ENCODE results near the gene NTF4. TPM values are rescaled to one million over a fixed set of nuclear protein-coding genes. Genes with fewer than 3 reads are reported as not detected.
"Not testable (repeated sequence)": the region's sequence is repeated elsewhere in the genome, so short reads cannot be mapped to it uniquely, and the experiment has no call there.

NTF4 gene
- total RNA-seq, 1 donor from 2014 or later = not detected

DNA sequence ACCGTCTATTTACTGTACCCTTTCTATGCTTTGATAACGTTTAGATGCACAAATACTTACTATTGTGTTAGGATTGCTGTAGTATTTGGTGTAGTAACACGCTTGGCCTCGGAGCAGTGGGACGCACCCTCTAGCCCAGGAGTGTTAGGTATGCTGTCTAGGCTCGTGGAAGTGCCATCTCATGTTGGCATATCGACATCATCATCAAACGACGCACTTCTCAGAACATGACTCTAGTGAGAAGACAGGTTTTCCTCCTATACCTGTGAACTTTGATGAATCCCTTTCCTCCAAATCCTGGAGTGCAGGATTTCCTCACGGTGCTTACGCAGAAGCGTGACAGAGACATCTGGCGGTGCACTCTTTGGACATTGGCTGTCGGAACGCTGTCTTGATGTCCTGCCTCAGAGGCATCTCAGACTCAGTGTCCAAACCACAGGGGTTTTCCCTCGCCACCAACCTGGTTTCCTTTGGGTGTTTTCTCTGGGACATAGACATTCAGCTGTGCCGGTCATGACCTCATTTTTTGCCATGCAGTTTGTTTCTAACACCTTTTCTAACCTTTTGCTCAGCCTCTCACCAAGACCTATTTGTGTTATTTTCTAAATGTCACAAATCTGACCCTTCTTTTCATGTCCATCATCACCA lies 26.9 kb upstream of the NTF4 start:
- no peak for DNase-seq (ENCODE audit: extremely low read depth, low read depth, low spot score)

DNA sequence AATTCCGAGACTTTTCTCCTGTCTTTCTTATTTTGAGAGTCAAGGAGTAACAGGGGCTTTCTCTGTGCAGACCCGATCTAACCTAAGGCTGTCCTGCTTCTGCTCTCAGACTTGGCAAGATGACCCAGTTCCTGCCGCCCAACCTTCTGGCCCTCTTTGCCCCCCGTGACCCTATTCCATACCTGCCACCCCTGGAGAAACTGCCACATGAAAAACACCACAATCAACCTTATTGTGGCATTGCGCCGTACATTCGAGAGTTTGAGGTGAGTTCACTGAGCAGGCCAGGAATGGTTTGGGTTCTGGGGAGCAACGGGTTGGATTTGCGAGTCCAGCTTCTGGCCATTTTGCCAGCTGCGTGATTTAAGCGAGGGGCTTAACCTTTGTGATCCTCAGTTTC lies 21.7 kb upstream of the NTF4 start:
- DNase-seq (ENCODE audit: extremely low read depth, low read depth, low spot score) = no peak

DNA sequence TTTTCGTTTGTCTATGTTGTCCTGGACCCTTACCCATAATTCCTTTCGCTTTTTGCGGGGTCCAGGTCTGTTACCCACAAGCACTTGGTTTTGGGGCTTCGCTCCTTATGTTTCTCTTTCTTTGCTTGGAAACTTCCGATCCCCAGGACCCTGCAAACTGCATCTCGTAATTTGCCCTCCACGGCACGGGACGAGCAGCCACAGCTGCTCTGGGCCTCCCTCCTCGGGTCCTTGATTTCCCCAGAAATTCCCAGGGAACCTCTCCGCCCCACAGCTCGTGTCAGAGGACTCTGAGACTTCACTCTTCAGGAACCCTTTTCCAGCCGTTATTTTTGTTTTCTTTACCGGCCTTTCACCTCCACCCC lies 21.2 kb upstream of the NTF4 start:
- no peak for DNase-seq (ENCODE audit: extremely low read depth, low read depth, low spot score)

DNA sequence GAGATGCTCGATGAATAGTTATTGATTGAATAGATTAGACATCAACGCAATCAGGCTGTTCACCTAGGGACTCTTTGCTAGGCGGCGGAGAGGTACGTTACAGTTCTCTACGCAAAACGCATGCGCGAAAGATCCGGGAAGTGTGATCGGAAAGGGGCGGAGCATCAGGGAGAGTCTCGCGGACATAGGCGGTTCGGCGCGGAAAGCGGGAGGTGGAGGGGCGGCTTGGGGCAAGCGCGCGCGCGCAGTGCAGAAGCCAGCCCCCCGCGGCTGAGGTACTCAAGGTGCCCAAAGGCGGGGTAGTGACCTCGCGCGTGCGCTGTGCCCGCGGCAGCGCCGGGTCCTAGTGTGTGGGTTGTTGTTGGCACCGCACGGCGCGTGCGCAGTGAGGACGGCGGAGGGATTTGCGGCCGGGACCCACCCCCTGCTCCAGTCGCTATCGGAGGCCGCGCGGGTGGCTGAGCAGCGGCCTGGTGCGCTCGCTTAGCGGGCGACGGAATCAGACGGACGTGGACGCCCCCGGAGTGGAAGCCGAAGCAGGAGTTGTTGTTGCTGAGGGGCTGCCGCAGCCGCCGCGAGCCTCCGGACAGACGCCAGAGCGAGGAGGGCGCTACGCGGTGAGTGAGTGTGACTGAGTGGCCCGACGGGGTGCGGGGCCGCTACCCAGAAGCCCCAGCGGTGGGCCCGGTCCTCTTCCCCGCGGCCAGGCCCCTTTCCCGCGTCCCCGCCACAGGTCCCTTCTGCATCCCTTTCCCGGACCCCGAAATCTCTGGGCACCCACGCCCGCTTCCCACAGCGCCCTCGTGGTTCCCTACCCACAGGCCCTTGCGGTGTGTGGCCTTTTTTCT lies 20.6 kb upstream of the NTF4 start, which contains the start of gene SNRNP70:
TSS of gene SNRNP70 (plus strand) at position 432 of the 848 bp plus-strand sequence. CDS start 964 bp downstream, outside the sequence.
- DNase-seq (ENCODE audit: extremely low read depth, low read depth, low spot score) = peak; percentile 96

DNA sequence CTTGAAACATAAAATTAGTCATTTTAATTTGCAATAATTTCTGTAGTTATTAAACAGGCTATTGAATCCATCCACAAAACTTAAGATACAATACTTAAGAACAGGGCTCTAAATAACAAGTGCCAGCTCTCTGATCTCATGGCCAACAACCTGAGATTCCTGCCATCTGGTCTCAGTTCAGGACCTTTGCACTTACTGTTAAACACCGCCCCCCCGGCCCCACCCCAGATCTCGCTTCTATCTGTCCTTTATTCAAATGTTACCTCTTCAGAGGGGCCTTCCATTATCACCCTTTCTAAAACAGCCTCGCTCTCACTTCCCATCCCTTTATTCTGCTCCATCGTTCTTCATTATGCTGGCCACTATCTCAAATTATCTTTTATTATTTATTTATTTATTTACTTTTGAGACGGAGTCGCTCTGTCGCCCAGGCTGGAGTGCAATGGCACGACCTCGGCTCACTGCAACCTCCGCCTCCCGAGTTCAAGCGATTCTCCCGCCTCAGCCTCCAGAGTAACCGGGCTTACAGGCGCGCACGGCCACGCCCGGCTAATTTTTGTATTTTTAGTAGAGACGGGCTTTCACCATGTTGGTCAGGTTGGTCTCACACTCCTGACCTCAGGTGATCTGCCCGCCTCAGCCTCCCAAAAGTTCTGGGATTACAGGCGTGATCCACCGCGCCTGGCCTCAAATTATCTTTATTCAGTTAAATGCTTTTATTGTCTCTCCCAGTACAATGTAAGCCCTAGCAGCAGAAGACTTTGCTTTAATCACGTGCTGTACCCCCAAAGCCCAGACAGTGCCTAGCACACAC lies 19.8 kb upstream of the NTF4 start:
- no peak for DNase-seq (ENCODE audit: extremely low read depth, low read depth, low spot score)

DNA sequence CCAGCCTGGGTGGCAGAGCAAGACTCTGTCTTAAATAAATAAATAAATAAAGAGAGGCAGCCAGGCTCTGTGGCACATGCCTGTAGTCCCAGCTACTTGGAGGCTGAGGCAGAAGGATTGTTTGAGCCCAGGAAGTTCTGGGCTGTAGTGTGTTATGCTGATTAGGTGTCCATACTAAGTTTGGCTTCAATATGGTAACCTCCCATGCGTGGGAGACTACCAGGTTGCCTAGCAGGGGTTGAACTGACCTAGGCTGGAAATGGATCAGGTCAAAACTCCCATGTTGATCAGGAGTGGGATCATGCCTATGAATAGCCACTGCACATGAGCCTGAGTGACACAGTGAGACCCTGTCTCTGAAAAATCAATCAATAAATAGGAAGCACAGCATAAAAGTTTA lies 16.7 kb upstream of the NTF4 start:
- no peak for DNase-seq (ENCODE audit: extremely low read depth, low read depth, low spot score)

DNA sequence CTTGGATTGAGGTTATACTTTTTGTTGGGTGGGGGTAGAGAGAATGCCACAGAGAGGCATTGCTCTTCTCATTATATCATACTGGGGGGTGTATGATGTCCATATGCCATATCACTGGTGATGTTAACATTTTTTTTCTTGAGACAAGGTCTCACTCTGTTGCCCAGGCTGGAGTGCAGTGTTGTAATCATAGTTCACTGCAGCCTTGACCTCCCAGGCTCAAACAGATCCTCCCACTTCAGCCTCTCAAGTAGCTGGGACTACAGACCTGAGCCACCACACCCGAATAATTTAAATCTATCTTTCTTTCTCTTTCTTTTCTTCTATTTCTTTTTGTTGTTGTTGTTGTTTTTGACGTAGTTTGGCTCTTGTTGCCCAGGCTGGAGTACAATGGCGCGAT lies 15.8 kb upstream of the NTF4 start:
- no peak for DNase-seq (ENCODE audit: extremely low read depth, low read depth, low spot score)

DNA sequence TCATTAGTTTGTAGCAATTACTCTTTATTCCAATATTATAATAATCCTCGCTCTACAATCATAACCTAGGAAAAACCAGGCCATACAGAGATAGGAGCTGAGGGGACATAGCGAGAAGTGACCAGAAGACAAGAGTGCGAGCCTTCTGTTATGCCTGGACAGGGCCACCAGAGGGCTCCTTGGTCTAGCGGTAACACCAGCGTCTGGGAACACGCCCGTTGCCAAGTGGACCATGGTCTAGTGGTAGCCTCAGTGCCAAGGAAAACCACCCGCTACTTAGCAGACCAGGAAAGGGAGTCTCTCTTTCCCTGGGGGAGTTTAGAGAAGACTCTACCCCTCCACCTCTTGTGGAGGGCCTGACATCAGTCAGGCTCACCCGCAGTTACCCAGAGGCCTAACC lies 10.3 kb upstream of the NTF4 start:
- not testable (repeated sequence) for DNase-seq (ENCODE audit: extremely low read depth, low read depth, low spot score)

DNA sequence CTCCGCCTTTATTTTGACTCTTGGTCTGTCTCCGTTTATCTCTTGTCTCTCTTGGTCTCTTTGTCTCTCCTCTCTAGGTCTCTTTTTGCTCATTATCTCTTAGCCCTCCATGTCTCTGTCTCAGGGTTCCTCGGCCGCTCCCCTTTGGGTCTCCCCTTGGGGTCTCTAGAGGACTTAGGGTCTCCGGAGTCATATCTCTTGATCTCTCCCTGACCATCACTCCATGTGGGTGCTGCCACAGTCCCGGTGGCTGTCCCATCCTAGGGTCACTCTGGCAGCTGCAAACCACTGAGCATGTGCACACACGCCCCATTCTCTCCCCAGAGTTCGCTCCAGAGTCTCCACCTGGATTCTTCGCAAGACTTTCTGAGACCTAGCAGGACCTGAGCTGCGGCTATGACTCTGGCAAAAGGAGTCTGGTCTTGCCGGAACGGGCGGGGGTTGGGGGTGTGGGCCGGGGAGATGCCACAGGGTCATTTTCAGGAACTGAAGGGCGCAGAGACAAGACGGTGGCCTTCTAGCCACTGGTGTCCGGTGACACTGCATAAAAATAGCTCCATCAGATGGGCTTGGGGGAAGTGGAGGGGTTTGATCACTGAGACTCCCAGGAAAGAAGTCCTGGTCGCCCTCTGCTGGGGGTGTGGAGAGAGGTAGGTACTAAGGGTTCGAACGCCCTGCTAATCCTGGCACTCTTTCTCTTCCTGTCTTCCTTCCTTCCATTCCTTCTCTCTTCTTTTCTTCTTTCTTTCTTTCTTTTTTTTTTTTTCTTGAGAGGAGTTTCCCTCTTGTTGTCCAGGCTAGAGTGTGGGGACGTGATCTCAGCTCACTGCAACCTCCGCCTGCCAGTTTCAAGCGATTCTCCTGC lies 9.1 kb upstream of the NTF4 start:
- DNase-seq (ENCODE audit: extremely low read depth, low read depth, low spot score) = no peak

DNA sequence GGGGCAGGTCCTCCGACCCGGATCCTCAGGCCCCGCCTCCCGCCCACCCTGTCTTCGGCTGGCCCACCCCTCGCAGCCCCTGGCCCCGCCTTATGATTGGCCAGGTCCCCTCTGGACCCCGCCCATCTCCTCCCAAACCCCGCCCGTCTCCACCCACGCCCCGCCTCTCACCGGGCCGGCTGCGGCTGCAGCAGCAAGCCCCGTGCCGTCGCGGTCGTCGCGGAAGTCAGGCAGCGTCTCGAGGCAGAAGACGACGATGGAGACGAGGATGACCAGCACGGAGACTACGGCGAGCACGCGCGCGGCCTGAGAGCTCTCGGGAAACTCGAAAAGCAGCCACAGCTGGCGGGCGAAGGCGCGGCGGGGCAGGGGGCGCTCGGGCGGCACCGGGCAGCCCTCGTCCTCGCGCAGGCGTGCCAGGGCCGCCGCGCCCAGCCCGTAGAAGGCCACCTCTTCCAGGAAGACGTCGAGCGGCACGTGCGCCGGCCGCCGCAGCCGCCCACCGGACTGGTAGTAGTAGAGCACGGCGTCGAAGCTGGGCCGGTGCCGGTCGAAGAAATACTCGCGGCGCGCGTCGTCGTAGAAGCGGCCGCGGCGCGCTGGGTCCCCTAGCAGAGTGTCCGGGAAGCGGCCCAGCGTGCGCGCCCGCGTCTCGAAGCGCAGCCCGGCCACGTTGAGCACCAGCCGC lies 7.4 kb upstream of the NTF4 start:
- no peak for DNase-seq (ENCODE audit: extremely low read depth, low read depth, low spot score)

DNA sequence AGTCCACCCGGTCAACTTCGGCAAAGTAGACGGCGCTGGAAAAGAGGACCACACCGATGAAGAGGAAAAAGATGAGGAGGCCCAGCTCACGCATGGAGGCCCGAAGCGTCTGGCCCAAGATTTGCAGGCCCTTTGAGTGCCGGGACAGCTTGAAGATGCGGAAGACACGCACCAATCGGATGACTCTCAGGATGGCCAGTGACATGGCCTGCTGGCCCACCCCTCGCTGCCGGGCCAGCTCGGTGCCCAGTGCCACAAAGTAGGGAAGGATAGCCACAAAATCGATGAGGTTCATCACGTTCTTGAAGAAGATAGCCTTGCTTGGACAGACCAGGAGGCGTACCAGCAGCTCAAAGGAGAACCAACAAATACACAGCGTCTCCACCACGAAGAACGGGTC lies 5.8 kb upstream of the NTF4 start:
- no peak for DNase-seq (ENCODE audit: extremely low read depth, low read depth, low spot score)

DNA sequence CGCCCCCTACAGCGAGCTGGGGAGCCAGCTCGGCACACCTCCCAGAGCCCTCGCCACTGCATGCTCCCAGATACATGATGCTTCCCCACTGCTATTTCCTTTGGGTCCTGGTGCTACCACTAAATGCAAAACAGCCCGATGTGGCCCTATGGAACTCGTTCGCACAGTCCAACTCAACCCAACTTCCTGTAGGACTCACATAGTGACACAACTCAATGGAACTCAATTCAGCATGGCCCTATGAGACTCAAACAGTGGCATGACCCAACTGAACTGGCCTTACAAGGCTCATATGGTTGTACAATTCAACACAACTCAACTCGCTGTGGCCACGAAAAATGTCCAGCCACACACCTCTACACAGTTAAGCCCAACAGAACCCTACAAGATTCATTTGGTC lies 4.4 kb upstream of the NTF4 start:
- DNase-seq (ENCODE audit: extremely low read depth, low read depth, low spot score) = no peak

DNA sequence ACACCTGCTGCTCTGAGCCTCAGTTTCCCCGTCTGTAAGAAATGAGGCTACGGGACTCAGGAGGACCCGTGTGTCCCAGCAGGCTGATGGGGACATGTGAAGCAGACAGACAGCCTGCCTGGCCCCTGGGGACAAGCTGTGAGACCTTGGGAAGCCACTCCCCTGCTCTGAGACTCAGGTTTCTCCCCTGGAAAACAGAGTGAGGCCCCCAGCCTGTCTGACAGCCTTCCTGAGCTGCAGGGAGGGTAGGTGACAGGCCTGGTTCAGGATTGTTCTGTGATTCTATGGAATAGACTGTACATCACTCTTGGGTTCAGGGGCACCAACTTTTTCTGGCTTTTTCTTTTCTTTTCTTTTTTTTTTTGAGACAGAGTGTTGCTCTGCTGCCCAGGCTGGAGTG lies 2.9 kb upstream of the NTF4 start:
- no peak for DNase-seq (ENCODE audit: extremely low read depth, low read depth, low spot score)

DNA sequence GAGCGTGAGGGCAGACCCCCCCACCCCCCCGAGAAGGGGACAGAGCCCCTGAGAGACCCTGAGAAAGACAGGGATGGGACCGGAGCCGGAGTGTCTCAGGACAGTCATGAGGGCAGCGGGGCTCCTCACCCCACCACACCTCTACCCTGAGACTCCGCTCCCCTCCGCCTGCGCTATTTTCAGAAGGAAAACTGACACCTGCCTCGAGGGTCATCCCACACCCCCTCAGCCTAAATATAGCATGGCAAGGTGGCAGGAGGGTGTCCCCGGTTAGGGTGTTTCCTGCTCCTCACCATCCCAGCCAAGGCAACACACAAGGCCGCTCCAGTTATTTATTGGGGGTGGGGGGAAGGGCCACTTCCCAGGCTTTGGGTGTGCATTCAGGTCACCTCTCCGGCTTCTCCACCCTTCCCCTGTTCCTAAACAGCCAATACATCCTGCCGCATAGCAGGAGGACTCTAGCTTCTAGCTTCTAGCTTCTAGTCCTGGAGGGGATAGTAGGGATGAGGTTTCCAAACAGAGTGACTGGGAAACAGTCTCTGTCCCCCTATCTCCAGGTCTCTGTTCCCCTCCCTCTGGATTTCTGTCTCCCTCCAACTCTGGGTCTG lies 1.4 kb upstream of the NTF4 start:
- DNase-seq (ENCODE audit: extremely low read depth, low read depth, low spot score) = no peak

DNA sequence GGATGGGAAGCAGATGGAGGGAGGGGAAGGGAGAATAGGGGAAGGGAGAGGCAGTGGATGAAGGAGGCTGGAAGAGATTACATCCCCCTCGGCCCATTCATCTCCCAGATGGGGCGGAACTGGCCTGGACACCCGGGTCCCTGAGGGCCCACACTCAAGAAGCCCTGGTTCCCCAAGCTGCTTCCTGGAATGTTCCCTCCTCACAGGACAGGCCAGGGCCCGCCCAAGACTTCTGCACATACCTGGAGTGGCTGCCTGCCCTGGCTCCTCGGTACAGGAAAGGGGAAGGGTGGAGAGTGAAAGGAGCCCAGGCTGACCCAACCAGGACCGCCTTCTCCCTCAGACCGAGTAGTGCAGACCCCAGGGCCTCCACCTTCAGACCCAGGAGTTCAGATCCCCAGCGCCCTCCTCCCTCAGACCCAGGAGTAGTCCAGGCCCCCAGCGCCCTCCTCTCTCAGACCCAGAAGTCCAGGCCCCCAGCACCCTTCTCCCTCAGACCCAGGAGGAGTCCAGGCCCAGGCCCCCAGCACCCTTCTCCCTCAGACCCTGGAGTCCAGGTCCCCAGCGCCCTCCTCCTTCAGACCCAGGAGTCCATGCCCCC lies 489 bp downstream of the NTF4 start:
- DNase-seq (ENCODE audit: extremely low read depth, low read depth, low spot score) = no peak

DNA sequence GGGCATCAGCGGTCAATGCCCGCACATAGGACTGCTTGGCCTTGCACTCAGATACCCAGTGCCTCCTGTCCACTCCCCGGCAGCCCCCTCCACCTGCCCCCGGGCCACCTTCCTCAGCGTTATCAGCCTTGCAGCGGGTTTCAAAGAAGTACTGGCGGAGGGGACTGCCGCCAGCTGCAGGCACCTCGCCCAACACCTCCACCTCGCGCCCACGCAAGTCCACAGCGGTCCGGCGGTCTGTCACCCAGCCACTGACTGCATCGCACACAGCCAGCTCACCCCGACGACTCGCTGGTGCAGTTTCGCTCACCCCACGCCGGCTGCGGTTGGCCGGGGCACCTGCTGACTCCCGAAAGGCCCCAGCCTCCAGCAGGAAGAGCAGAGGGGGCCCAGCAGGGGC lies 3.2 kb downstream of the NTF4 start:
- no peak for DNase-seq (ENCODE audit: extremely low read depth, low read depth, low spot score)

DNA sequence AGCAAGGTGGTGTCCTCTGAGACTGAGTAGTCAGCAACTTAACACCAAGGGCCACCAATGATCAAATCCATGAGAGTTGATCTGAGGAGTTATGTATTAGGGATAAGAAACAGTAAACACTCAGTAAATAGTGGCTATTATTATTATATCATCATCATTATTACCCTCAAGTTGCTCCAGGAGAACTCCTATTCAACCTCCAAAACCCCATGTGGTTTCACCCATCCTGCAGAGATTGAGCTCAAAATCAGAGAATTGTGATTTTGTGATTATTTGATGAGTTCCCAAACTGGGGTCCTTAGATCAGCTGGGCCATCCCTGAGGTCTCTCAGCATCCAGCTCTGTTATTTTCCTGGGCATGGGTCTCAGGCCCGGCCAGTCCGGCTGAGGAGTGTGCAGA lies 3.6 kb downstream of the NTF4 start:
- no peak for DNase-seq (ENCODE audit: extremely low read depth, low read depth, low spot score)

DNA sequence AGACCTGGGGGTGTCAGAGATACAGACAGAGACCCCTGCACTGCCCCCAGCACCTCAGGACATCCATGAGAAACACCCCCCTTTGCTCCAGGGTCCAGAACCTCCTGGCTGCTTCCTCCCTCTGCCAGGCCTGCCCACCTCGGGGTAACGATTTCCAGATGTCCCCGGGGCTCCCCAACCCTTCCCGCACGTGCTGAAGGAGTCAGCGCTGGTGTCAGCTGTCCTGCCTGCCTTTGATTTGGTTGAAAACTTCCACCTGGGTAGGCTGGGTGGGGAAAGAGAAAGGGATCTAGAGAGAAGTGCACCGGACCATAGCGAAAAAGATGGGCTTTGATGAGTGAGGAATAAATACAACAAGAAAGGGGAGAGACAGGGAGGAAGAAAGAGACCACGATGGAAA lies 5.6 kb downstream of the NTF4 start:
- no peak for DNase-seq (ENCODE audit: extremely low read depth, low read depth, low spot score)

DNA sequence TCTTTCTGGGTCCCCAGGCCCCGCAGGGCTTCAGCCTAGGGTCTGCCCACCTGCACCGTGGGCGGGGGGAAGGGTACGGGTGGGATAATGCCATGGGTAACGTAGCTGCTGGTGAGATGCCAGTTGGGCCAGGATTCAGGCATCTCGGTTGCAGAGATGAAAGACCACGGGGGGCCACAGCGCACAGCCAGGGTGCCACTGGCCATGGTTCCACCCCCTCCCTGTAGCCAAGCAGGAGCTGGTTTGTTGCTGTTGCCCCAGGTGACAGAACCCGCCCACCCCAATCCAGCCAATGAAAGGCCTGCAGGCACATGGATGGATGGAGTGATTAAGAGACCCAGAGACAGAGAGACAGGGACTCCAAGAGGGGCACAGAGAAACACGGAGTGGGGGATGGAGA lies 6.1 kb downstream of the NTF4 start:
- no peak for DNase-seq (ENCODE audit: extremely low read depth, low read depth, low spot score)

Data from glomerular endothelial cell (primary cell).